Stimulated activated naive CD8-positive, alpha-beta T cell treated with anti-CD3 and anti-CD28 coated beads, Interleukin-15, Interleukin-2, amounts not matched to agents 100 U/mL and 50 U/mL, for 24 hours (primary cell): ENCODE results near the gene PLCG1.
"Not testable (repeated sequence)": the region's sequence is repeated elsewhere in the genome, so short reads cannot be mapped to it uniquely, and the experiment has no call there.

Experiments
- ATAC-seq: fragments of 150-1000 bp; cut with Tn5 transposase; one replicate; pipeline ENCODE4 v1.10.0; 2021
- DNase-seq: peaks from one replicate; pipeline ENCODE4 v3.0.0; 2021

Gene PLCG1

DNA sequence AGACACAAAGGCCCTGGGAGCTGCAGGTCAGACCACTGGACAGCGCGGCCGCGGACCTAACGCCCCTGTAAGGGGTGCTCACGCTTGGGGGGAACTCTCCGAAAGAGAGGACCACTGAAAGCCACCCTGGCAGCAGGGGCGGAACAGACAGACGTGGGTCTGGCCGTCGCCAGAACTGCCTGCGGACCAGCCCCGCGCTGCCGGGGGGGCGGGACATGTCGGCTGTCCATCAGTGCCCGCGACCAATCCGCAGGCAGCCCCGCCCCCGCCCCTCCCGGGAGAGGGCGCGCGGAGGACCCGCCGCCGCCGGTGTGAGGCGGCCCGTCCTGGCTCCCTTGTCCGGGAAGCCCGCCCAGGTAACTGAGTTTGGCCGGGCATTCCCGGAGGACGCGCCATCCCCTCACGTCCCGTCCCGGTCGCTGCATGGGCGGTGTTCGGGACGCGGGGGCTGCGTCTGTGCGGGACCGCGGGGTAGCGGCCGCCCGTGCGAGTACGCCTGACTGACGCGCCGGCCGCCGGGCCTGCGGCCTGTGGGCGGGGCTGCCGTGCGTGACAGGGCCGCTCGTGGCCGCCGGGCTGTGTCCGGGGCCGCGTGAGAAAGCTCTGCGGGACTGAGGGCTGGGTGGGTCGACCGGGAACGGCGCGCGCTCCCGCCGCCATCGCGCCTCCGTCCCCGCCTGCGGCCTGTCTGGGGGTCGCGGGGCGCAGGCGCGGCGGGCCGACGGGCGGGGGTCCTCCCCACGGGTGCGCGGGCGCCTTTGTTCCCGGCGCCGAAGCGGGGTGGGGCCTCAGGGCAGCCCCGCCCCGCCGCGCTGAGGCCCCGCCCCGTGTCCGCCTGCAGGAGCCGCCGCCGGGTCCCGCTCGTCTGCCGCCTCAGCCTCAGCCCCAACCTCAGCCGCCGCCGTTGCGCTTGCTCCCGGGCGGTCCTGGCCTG, at the start of gene PLCG1:
Gene PLCG1 (plus strand): TSS at position 864 of the 934 bp plus-strand sequence. CDS start 99 bp downstream, outside the sequence.
- DNase-seq (peak; percentile 91), ATAC-seq (peak; percentile 59)

DNA sequence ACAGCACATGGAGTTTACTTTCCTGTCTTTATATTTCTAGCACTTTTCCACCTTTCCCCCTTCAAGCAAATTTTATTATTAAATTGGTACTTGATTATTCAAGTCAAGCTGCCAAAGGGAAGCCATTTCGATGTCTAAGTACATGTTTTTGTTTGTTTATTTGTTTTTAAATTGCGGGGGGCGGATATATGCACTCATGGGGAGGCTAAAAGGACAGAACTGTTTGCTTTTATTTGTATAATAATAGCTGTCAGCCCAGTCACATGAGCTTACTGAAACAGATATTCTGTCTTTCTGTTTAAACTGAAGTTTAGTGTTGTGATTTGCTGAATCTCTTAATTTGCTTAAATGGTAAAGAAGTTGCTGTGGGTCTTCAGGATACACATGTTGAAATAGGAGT, 49.6 kb upstream of the PLCG1 start:
- DNase-seq = no peak
- ATAC-seq = no peak

DNA sequence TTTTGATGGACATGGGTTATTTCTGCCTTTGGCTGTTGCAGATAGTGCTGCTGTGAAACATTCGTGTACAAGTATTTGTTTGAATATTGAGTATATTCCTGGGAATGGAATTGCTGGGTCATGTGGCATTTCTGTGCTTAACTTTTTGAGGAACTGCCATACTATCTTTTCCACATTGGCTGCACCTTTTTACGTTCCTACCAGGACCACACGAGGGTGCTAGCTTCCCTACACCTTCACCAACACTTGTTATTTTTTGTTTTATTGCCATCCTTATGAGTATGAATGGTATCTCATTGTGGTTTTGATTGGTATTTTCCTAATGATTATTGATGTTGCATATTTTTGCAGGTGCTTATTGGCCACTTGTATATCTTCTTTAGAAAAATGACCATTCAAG, 47.8 kb upstream of the PLCG1 start:
- no peak for ATAC-seq
- DNase-seq = no peak

DNA sequence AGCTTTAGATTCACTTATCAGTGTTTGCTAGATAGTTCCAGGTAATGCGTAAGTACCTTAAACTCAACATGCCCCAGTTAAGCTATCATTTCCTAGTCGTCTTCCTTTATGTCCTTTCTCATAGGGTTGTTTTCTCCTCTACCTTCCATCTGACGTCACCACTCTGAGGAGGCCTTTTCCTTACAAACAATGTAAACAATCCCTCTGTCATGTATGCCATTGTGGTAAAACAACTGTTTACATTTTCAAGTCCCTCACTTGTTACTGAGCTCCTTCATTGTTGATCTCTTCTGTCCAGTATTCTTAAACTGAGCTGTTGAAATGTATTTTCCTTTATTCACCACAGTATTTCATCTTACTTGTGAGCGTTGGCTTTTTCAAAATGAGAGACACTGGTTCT, 45.4 kb upstream of the PLCG1 start:
- ATAC-seq (no peak), DNase-seq (no peak)

DNA sequence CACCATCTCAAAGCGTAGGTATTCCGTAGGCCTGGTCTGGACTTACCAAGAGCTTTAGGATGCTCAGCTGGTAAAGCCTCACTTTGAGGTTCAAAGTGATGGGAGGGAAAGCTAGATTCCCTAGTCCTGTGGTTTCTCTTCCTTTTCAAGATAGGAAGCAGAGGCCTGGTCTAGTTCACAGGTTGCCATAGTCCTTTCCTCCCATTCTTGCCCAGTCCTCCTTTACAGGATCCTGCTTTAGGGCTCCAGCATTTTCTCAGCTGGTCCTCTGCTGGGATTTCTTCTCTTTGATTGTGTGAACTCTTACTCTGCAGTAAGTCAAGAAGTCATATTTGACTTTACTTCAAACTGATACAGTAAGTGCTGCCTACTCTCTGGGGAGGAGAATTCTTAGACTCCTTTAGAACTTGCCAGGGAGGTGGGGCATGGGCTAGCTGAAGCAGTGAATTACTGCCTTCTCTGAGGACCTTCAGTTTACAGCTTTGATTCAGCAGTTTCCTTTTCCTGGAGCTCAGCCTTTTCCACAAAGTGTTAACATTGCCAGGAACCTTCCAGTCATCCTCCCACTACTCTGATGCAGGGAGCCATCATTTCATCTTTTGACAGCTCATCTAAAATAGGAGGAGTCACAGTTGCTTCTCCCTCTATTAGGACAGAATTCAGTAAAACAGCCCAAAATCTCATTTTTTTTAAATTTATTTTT, 42.8 kb upstream of the PLCG1 start:
- ATAC-seq (peak; percentile 40), DNase-seq (no peak)

DNA sequence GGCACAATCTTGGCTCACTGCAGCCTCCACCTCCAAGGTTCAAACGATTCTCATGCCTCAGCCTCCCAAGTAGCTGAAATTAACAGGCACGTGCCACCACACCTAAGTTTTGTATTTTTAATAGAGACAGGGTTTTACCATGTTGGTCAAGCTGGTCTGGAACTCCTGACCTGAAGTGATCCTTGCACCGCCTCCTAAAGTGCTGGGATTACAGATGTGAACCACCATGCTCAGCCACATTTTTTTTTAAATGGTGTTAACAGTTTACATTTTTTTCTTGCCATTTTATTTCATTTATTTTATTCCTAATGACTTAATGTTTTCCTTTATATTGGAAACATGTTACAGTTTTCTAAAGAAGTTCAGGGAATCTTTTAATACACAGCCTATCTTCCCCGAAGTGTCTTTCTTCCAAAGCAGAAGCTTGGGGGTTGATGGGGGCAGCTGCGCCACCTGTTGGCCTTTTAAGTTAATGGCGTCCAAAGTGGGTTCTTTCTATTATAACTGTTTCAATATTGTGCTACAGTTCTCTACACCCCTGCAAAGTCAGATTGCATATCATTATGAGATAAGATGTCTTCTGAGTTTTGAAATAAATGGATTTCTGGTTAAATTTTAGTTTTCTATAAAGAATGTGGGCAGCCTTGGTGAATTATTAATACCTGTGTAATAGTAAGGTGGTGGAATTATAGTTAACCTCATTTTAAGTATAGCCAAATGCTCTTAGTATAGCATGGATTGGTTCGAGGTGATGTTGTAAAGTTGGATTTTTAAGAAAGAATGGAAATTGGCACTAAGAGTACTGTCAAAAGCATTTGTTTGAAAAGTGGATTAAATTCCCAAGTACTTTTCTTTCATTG, 42.0 kb upstream of the PLCG1 start:
- DNase-seq (peak; percentile 51), ATAC-seq (no peak)

DNA sequence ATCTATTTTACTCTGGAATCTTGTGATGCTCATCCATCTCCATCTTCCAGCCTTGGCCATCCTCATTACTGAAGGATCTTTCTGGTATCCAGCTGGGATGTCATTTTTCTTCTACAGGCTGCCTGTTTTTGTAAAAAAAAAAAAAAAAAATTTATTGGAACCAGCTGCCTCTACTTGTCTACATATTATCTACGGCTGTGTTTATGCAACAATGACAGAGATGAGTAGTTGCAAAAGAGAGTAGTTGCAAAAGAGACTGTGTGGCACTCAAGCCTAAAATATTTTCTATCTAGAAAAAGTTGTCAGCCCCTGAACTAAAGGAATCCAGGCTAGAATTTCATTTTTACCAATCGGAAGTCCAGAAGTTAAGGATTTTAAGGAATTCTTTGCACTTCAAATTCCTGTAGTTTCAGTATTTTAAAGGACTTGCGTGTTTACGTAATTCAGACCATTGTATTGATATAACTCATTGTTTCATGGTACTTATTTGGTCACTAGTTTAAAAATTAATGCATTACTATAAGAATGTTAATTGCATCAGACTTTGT, 38.6 kb upstream of the PLCG1 start:
- ATAC-seq (no peak), DNase-seq (no peak)

DNA sequence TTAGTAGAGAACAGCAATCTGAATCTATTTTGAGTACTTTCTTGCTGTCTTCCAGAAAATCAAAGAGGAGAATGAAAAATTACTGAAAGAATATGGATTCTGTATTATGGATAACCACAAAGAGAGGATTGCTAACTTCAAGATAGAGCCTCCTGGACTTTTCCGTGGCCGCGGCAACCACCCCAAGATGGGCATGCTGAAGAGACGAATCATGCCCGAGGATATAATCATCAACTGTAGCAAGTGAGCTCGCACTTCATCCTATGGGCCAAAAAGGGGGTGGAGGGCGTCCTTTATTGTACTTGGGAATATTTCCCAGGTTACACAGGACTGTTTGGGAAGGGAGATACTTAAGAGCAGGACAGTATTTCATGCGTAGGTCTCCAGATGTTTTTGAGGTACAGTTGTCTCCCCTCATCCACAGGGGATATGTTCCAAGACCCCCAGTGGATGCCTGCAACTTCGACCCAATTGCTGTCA, 37.3 kb upstream of the PLCG1 start:
- DNase-seq (no peak), ATAC-seq (no peak)

DNA sequence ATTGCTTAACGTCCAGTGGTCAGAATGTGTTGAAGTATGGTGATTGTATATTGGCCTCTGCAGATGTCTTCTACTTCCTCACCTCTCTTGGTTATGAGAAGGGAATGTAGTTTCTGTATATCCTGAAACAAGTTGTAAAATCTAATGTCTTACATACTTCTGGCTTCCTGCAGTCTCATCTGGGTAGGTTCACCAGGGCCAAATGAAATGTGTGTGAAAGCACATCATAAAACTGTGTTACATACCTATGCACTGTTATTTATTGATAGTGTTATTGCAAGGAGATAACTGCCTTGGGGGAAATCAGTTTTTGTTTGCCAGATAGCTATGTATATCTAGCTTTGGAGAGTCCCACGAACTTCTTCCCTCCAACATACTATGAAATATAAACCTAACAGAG, 35.7 kb upstream of the PLCG1 start:
- DNase-seq = no peak
- ATAC-seq = no peak

DNA sequence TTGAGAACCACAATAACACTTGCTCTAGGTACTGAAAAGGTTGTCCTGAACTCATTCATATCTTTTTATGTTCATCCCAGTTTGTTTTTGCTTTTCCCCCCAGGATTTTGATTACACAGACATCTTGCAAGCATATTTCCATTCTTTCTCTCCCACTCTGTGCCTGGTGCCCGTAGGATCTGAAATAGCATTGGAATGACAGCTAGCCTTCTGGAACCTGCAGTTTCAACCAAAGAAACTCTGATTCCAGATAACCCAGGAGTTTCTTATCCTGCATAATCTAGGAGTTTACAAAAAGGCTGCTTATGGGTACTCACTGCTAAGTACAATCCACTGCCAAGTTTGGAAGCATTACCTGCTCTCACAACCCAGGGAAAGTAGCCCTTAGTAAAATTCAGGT, 28.8 kb upstream of the PLCG1 start:
- DNase-seq (no peak), ATAC-seq (no peak)

DNA sequence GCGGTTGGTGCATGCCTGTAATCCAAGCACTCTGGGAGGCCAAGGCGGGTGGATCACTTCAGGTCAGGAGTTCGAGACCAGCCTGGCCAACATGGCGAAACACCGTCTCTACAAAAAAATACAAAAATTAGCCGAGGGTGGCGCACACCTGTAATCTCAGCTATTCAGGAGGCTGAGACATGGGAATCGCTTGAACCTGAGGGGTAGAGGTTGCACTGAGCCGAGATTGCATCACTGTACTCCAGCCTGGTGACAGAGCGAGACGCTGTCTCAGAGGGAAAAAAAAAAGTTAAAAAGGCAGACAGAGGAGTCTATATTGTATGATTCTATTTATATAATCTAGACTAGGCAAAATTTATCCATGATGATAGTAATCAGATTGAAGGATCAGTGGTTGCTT, 27.3 kb upstream of the PLCG1 start:
- DNase-seq (no peak), ATAC-seq (no peak)

DNA sequence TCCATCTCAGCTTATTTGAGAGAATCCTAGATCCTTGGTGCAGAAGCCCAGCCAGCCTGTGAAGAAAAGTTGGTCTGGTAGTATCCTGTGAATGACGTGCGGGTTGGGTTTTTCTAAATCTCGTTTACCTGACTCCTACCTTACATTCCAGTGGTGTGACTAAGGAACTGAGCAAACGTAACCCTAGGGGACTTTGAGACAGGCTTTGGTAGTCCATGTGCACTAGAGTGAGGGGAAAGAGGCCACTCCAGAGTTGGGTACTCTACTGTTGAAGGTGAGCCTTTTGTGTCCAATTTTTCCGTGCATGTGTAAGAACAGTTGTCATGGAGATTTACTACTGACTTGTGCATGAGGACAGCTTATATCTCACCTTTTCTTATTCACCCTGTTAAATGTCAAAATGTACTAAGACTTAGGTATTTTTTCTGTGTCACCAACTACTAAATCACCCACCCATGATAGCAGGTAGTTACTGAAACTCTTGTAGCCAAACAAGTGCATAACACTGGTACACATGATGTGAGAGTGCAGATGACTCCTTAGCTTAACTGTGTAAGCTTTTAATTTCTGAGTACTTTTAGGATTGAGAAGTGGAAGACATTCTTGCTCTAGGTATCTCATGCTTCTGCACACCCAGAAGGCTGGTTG, 26.3 kb upstream of the PLCG1 start:
- ATAC-seq (peak; percentile 32), DNase-seq (no peak)

DNA sequence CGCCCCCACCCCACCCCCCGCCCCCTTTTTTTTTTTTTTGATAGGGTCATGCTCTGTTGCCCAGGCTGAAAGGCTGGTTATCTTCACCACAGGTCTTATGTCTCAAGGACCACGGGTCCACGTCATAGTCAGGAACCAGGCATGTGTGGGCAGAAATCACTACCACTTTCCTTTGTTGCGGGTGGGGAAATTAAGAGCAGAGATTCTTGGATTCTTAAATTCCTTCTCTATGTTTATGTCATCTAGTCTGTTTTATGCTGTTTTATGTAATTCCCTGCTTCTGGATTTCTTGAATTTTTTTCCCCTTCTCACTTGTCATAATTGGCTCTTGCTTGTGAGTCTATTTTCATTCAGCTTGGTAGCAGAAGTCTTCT, 25.8 kb upstream of the PLCG1 start:
- DNase-seq = no peak
- no peak for ATAC-seq

DNA sequence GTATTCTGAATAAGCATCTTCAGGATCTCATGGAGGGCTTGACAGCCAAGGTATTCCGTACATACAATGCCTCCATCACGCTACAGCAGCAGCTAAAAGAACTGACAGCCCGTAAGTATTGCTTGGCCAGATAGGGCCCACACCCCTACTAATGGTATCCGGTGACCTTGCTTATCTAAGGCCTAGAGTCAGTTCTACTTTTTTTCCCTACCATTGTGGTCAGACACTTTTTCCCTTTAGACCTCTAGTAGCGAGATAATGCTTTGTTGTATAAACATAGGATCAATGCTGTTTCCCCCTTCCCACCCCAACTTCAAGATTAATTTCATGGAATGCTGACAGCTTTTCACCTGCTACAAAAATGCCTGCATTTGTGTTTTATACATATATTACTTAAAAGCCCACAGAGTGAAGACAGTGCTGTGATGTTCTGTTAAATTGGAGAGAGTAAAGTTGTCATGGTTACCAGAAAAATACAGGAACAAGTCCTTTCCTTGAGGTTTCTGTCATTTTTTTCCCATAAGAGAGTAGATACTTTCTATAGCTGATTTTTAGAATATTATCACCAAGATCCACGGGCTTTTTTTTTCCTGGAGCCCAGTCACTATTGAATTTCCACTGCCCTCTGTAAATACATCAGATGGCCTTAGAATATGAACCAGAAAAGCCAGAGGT, 20.9 kb upstream of the PLCG1 start:
- no peak for ATAC-seq
- DNase-seq = no peak

DNA sequence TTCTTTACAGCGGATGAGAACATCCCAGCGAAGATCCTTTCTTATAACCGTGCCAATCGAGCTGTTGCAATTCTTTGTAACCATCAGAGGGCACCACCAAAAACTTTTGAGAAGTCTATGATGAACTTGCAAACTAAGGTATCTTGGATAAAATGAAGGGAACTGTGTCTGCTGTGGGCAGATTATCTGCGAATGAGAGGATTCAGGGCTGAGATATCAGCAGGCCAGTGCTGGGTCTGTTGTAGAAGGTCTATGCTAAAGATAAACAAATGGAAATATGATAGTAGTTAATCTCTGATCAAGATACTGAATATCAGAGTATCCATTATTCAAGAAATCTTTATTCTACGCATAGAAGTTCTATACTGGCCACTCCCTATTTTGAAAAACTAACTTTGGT, 19.2 kb upstream of the PLCG1 start:
- ATAC-seq, DNase-seq: not testable (repeated sequence)

DNA sequence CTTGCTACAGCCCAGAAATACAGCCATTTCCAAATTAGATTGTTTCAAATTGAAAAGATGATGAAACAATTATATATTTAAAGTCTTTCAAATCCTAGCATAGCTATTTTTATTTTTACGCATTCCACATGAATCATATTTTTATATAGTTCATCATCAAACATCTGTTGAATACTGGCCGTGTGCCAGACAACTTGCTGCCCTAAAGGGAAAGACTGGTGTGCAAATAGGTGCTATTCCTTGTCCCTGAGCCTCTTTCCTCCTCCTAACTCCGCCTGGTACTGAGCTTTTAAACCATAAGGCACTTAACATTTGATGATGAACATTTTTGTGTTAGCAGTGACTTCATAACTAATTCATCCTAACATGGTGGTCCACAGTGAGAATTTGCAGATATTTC, 18.7 kb upstream of the PLCG1 start:
- no peak for DNase-seq
- no peak for ATAC-seq

DNA sequence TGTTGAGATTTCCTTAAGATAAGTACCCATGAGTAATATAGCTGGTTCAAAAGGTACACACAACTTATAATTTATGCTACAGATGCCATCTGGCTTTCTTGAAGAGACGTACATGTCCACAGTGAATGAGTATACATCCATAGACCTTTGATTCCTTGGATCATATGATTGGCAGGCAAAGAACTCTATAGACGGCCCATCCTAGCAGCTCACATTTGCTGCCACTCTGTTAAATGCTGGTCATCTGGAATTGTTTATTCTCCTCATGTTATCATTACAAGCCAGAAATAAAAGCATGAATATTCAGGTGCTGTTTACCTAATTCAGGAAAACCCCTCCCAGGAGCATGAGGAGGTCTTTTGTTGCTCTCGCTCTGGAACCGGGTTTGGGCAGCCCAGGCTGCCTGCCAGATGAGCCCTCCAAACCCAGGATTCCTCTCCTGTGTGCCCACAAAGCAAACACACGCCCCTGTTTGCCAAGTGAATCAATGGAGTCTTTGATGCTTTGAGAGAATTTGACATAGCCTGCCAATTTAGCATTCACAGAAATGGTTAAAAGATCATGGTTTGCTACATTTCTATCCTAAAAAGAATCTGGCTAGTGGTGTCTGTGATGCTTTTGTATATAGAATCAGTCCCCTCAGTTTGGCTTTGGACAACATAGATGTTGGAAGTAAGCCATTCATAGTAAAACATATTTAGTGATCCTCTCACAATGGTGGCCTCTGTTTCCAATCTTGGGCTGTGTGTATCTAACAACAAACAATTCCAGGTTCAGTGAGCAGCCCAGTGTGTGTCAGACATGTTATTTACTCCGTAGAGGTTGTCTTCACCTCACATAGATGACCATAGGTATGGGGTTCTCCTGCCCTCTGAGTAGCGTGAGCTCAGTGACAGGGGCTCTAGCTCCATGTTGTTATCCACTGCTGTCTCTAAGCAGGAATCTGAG, 17.5 kb upstream of the PLCG1 start:
- DNase-seq (no peak), ATAC-seq (no peak)

DNA sequence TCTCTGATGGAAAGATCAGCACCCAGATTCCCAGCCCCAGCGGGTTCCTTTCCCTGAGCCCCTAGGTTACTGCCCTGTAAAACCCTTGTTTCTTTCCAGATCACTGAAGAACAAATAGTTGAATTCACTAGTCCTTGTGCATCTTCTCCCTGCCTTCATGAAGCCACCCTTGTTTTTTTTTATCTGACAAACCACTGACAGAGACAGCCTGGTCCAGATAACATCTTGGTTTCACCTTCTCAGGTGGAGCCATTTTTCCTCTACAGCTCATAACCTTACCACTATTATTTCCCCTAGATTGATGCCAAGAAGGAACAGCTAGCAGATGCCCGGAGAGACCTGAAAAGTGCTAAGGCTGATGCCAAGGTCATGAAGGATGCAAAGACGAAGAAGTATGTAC, 15.9 kb upstream of the PLCG1 start:
- ATAC-seq = no peak
- DNase-seq = no peak

DNA sequence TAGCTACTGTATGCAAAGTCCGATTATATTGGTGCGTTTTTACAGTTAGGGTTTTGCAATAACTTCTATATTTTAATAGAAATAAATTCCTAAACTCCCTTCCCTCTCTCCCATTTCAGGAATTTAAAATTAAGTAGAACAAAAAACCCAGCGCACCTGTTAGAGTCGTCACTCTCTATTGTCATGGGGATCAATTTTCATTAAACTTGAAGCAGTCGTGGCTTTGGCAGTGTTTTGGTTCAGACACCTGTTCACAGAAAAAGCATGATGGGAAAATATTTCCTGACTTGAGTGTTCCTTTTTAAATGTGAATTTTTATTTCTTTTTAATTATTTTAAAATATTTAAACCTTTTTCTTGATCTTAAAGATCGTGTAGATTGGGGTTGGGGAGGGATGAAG, 13.7 kb upstream of the PLCG1 start:
- DNase-seq = no peak
- ATAC-seq = no peak
